Right lobe of liver (tissue), 6 donors: ENCODE results near the gene PELI3. TPM values are rescaled to one million over a fixed set of nuclear protein-coding genes. Genes with fewer than 3 reads are reported as not detected.

Experiments used
- ATAC-seq, 4 donors: fragments of 200-7000 bp; cut with Tn5 transposase; one replicate each; pipeline ENCODE4 v1.9.1; 2020; ENCODE audit warnings: mild to moderate bottlenecking in 4 of 4, moderate library complexity in 4 of 4
- DNase-seq, 3 donors: peaks; one replicate each; pipeline ENCODE4 v3.0.0-alpha.2; 2020
- H3K27ac ChIP-seq, 3 donors: fragments of 200-600 bp; one replicate each; pipeline ENCODE4 v1.8.0; 2022
- H3K27me3 ChIP-seq, 2 donors: fragments of 200-600 bp; one replicate each; pipeline ENCODE4 v1.8.0; 2022
- H3K36me3 ChIP-seq, 4 donors: fragments of 200-600 bp; sonication (generic) in 1 of 4; one replicate each; pipeline versions ENCODE4 v1.5.1 to v1.8.0; 2017 to 2022; ENCODE audit warnings: control low read depth in 1 of 4
- H3K4me1 ChIP-seq, 4 donors: fragments of 200-600 bp; sonication (generic) in 1 of 4; one replicate each; pipeline versions ENCODE4 v1.5.1 to v1.8.0; 2017 to 2022; ENCODE audit warnings: control low read depth in 1 of 4
- H3K4me3 ChIP-seq, 3 donors: fragments of 200-600 bp; one replicate each; pipeline ENCODE4 v1.8.0; 2022
- H3K9me3 ChIP-seq, 4 donors: fragments of 200-600 bp; sonication (generic) in 1 of 4; one replicate each; pipeline versions ENCODE4 v1.5.1 to v1.8.0; 2017 to 2022; ENCODE audit warnings: control low read depth in 1 of 4
- POLR2A ChIP-seq: fragments of 450-650 bp; IDR thresholded peaks from one replicate; pipeline ENCODE4 v1.6.1; 2017; ENCODE audit warnings: antibody characterized with exemption, mild to moderate bottlenecking
- WGBS: methylation state at CpG from one replicate; pipeline ENCODE4 v1.1.6; 2018; ENCODE audit warnings: low coverage, low lambda C conversion rate; ENCODE audit not compliant: insufficient coverage; ENCODE audit errors: missing lambda C conversion rate; 5-methylcytosine and 5-hydroxymethylcytosine counted together
- intact Hi-C, 2 donors: fragments of 100-400 bp; cut with DNase I; formaldehyde crosslinking; loops; one replicate each; pipeline versions ENCODE4 v1.11.2 to v1.14.1; 2022
- total RNA-seq, 6 experiments: library from RNA; depleted of rRNA in 2 of 6; stranded (reverse); fragments of >200 nt in 2 of 6; fragmentation: NEBNext Ultra II Directional in 3 of 6; extraction: Animal tissue kit (Norgen Biotek cat#: 25700) in 3 of 6; gene quantifications; one replicate each; pipeline versions ENCODE4 v1.1.0 to v1.2.4, GENCODE V29; 2016 to 2023
- TF ChIP-seq, protein P1 (sequence below), 4 donors: fragments of 200-600 bp in 3 of 4; fragments of 450-650 bp in 1 of 4; IDR thresholded peaks; one replicate each; pipeline versions ENCODE4 v1.5.1 to v1.8.0; 2016 to 2022; ENCODE audit warnings: antibody characterized with exemption in 4 of 4, mild to moderate bottlenecking in 2 of 4
- donor health status: DM: no; HTN: yes; CAD: no.
- donor health status: DM: no; HTN: no; CAD: no.
- donor health status: DM: no; HTN: no; CAD: no.
- donor health status: DM: no; HTN: yes; CAD: no.
- donor health status: DM: no; HTN: yes; CAD: no.

The PELI3 gene
- total RNA-seq, 6 experiments from 2014 or later = 2.0 to 5.3 (median 3.2) TPM

DNA sequence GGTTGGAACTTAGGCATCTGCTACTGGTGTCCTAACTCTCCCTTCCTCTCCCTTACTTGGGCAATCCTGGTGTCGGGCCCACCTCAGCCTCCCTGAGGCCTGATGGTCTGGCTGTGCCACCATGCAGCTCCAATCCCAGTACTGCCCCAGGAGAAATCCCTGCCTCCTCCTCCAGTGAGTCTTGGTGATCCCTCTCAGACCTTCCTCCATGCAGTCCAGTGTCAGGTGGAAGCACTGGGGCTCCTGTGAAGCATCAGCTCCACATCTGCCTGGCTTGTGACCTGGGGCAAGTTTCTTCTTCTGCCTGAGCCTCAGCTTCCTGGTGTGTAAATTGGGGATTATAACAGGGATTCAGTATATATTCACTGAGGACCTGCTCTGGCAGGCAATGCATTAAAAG lies 1.8 kb upstream of the PELI3 start:
- ATAC-seq = no peak
- Histone ChIP-seq H3K27me3 (no peaks in the 10 kb centered on the region), H3K4me3 (no peak overlapping the region), H3K4me1 (peaks cover 0 to 8% (median 0%) of the 10 kb centered on the region in 4 donors), H3K36me3 (no peaks in the 10 kb centered on the region), H3K9me3 (no peaks in the 10 kb centered on the region), H3K27ac (no peak overlapping the region)
- TF ChIP-seq, protein P1, sequence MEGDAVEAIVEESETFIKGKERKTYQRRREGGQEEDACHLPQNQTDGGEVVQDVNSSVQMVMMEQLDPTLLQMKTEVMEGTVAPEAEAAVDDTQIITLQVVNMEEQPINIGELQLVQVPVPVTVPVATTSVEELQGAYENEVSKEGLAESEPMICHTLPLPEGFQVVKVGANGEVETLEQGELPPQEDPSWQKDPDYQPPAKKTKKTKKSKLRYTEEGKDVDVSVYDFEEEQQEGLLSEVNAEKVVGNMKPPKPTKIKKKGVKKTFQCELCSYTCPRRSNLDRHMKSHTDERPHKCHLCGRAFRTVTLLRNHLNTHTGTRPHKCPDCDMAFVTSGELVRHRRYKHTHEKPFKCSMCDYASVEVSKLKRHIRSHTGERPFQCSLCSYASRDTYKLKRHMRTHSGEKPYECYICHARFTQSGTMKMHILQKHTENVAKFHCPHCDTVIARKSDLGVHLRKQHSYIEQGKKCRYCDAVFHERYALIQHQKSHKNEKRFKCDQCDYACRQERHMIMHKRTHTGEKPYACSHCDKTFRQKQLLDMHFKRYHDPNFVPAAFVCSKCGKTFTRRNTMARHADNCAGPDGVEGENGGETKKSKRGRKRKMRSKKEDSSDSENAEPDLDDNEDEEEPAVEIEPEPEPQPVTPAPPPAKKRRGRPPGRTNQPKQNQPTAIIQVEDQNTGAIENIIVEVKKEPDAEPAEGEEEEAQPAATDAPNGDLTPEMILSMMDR (IDR thresholded peaks at IDR 0.05) = no peak
- TF ChIP-seq POLR2A = no peak
- no CpG with 5 or more reads among the region's 1 CpG for WGBS
- no peak for DNase-seq
- intact Hi-C loops = no loop called here

DNA sequence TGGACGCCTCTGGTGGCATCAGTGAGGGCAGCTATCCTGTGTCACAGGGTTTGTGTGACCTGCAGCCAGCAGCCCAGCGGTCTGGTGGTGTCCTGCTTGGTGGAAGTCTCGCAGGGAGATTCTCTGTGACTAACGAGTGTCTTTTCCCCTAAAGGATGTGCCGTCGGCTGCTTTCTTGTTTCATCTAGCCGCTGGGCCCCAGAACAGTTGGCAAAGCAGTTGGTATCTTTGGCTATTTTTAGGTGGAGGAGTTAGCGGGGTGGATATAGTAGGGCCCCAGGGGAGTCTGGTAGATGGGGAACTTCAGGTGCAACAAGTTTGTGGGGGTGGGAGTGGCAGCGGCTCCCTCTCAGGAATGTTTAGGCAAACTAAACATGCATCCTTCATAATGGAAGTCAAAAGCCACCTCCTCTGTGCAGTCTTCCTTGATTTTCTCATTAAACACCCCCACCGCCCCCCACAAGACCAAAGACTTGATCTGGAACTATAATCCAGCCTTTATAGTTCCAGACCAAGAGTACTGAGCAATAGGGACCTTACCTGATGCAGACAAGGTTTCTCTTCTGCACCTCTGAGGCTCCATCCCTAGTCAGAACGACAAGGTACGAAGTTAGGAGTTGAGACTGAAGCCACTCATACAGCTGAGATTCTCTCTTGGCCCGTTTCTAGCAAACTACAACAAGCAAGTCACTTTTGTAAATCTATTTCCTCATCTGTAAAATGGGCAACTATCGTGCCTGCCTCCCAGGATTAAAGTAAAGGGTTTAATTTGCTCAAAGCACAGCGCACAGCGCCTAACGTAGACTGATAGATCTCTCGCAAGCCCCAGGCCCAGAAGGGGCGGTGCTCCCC lies 1.1 kb upstream of the PELI3 start:
- 52% methylated on average over 13 of the region's 19 CpGs for WGBS
- H3K9me3 ChIP-seq = no peaks in the 10 kb centered on the region
- H3K4me3 ChIP-seq = peak overlapping the region in 2 of 3 donors; percentile 56 to 70
- no peaks in the 10 kb centered on the region for H3K36me3 ChIP-seq
- no peak overlapping the region for H3K27ac ChIP-seq
- DNase-seq (peak in 1 of 3 donors; percentile 40), ATAC-seq (no peak)
- TF ChIP-seq POLR2A = no peak
- TF ChIP-seq, protein P1 (IDR thresholded peaks at IDR 0.05) = no peak
- intact Hi-C loops = no loop called here
- H3K27me3 ChIP-seq = no peaks in the 10 kb centered on the region
- H3K4me1 ChIP-seq = peaks cover 0 to 8% (median 0%) of the 10 kb centered on the region in 4 donors

DNA sequence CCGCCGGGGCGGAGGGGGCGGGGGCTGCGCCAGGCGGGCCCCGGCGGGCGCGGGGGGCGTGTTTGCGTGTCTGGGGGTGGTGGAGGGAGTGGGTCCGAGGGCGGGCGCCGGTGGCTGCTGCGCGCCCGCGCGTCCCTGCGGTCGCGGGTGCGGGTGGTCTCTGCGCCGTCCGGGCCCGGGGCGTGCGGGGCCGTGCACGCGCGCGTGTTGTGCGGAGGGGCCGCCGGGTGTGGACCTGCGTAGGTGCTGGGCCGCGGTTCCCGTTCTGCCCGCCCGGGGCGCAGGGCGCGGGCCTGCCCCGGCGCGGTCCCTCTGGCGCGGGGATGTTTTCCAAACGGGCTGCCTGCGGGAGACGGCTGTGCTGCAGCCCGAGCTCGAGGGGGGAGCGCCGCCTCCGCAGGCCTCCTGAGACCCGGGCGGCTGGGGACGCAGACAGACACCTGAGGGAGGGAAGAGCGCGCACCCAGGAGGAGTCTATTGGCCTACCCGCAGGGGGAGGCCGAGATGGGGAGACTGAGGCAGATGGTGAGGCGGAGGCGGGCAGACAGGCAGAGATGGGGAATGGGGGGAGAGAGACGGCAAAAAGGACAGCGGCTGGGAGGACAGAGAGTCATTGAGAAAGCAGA lies 442 bp downstream of the PELI3 start:
- Histone ChIP-seq H3K9me3 (no peaks in the 10 kb centered on the region), H3K4me3 (peak overlapping the region; percentile 50 to 70 (median 56)), H3K27ac (peak overlapping the region in 1 of 3 donors; percentile 18), H3K4me1 (peaks cover 0 to 8% (median 0%) of the 10 kb centered on the region in 4 donors), H3K36me3 (no peaks in the 10 kb centered on the region), H3K27me3 (no peaks in the 10 kb centered on the region)
- WGBS = 9% methylated on average over 17 of the region's 72 CpGs
- ATAC-seq = peak; percentile 1 to 12 (median 4)
- intact Hi-C loops = no loop called here
- DNase-seq = no peak
- TF ChIP-seq POLR2A = no peak
- TF ChIP-seq, protein P1 (IDR thresholded peaks at IDR 0.05) = peak in 2 of 4 donors; percentile 13 to 38

DNA sequence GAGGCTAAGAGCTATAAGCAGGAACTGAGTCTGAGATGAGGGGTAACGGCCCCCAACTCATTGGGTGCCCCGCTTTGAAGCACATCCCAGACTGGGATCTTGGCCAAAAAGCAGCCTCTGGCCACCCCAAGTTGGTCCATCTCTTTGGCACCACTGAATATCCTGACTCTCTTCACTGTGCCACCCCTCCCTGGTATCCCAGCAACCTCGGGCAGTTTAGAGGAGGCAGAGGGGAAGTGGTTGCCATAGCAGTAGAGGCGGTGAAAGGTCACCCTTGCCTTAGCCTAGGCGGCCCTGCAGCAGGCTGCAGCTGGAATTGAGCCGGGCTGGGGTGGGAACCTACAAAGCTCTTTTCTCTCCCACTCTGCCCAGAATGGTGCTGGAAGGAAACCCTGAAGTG lies 1.1 kb downstream of the PELI3 start:
- H3K27me3 ChIP-seq = no peaks in the 10 kb centered on the region
- intact Hi-C loops = no loop called here
- peaks cover 0 to 8% (median 0%) of the 10 kb centered on the region in 4 donors for H3K4me1 ChIP-seq
- DNase-seq (peak in 1 of 3 donors; percentile 58), ATAC-seq (peak; percentile 33 to 54 (median 40))
- no peak overlapping the region for H3K27ac ChIP-seq
- TF ChIP-seq POLR2A = no peak
- TF ChIP-seq, protein P1 (IDR thresholded peaks at IDR 0.05) = no peak
- 51% methylated on average over 6 of the region's 6 CpGs for WGBS
- H3K4me3 ChIP-seq = peak overlapping the region; percentile 45 to 70 (median 56)
- H3K9me3 ChIP-seq = no peaks in the 10 kb centered on the region
- no peaks in the 10 kb centered on the region for H3K36me3 ChIP-seq
